Measurements from ENCODE around the gene XPNPEP1. TPM values are rescaled to one million over a fixed set of nuclear protein-coding genes. Genes with fewer than 3 reads are reported as not detected.
A peak's percentile ranks its signal among the peaks of the same experiment; 100 is the strongest.

Gene XPNPEP1
- total and polyA plus RNA-seq, 2 donors from 2014 or later: 34.4 to 62.4 TPM

DNA sequence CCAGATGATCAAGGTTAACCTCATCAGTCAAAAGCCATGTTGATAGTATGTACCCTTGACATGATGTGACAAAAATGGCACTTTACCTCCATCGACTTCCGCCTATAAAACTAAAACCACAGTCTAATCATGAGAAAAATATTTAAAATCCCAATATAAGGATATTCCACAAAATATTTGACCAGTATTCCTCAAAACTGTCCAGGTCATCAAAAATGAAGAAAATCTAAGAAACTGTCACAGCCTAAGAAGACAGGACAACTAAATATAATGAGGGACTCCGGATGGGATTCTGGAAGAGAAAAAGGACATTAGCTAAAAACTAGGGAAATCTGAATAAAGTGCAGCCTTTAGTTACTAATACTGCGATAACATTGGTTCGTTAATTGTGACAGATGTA, 67.6 kb downstream of the XPNPEP1 start:
- no peak overlapping the region for H3K27ac ChIP-seq (ENCODE audit: low read depth in 2 of 2, low read length in 2 of 2)
- H3K36me3 ChIP-seq (ENCODE audit: control insufficient read depth in 2 of 3, insufficient read depth in 3 of 3, low read length in 3 of 3): no peaks in the 10 kb centered on the region
- H3K9me3 ChIP-seq (ENCODE audit: control insufficient read depth in 2 of 3, insufficient read depth in 1 of 3, low read length in 3 of 3): no peaks in the 10 kb centered on the region
- H3K4me3 ChIP-seq (ENCODE audit: low read length in 3 of 3): no peak overlapping the region
- no peaks in the 10 kb centered on the region for H3K4me1 ChIP-seq (ENCODE audit: control insufficient read depth in 2 of 3, insufficient read depth in 2 of 3, low read depth in 1 of 3, low read length in 3 of 3)
- DNase-seq (no peak), FAIRE-seq (no peak)
- no peak overlapping the region for H3K9ac ChIP-seq (ENCODE audit: low read length in 3 of 3)
- intact Hi-C loops (cut with DNase I): no loop called here
- no peaks in the 10 kb centered on the region for H3K27me3 ChIP-seq (ENCODE audit: control insufficient read depth, insufficient read depth, low read length)
- TF ChIP-seq, protein P1, sequence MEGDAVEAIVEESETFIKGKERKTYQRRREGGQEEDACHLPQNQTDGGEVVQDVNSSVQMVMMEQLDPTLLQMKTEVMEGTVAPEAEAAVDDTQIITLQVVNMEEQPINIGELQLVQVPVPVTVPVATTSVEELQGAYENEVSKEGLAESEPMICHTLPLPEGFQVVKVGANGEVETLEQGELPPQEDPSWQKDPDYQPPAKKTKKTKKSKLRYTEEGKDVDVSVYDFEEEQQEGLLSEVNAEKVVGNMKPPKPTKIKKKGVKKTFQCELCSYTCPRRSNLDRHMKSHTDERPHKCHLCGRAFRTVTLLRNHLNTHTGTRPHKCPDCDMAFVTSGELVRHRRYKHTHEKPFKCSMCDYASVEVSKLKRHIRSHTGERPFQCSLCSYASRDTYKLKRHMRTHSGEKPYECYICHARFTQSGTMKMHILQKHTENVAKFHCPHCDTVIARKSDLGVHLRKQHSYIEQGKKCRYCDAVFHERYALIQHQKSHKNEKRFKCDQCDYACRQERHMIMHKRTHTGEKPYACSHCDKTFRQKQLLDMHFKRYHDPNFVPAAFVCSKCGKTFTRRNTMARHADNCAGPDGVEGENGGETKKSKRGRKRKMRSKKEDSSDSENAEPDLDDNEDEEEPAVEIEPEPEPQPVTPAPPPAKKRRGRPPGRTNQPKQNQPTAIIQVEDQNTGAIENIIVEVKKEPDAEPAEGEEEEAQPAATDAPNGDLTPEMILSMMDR (IDR thresholded peaks at IDR 0.05; ENCODE audit: borderline replicate concordance, extremely low read depth, insufficient read depth): no peak

DNA sequence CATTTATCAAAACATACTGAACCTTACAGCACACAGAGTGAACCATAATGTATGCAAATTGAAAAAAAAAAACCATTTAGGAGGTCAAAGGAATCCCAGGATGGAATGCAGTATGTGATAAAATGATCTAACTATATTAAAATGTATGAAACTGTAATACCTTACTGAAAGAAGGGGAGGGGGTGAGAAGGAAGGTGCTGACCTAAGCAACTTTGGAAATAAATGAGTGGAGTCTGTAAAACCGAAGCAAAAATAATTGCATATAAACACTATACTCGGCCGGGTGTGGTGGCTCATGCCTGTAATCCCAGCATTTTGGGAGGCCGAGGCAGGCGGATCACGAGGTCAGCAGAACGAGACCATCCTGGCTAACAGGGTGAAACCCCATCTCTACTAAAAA, 69.4 kb downstream of the XPNPEP1 start:
- TF ChIP-seq, protein P1 (IDR thresholded peaks at IDR 0.05; ENCODE audit: borderline replicate concordance, extremely low read depth, insufficient read depth): no peak
- no peaks in the 10 kb centered on the region for H3K36me3 ChIP-seq (ENCODE audit: control insufficient read depth in 2 of 3, insufficient read depth in 3 of 3, low read length in 3 of 3)
- no peak overlapping the region for H3K9ac ChIP-seq (ENCODE audit: low read length in 3 of 3)
- no peaks in the 10 kb centered on the region for H3K4me1 ChIP-seq (ENCODE audit: control insufficient read depth in 2 of 3, insufficient read depth in 2 of 3, low read depth in 1 of 3, low read length in 3 of 3)
- intact Hi-C loops (cut with DNase I): no loop called here
- no peak overlapping the region for H3K4me3 ChIP-seq (ENCODE audit: low read length in 3 of 3)
- FAIRE-seq (no peak), DNase-seq (no peak)
- H3K27ac ChIP-seq (ENCODE audit: low read depth in 2 of 2, low read length in 2 of 2): no peak overlapping the region
- H3K27me3 ChIP-seq (ENCODE audit: control insufficient read depth, insufficient read depth, low read length): no peaks in the 10 kb centered on the region
- no peaks in the 10 kb centered on the region for H3K9me3 ChIP-seq (ENCODE audit: control insufficient read depth in 2 of 3, insufficient read depth in 1 of 3, low read length in 3 of 3)

DNA sequence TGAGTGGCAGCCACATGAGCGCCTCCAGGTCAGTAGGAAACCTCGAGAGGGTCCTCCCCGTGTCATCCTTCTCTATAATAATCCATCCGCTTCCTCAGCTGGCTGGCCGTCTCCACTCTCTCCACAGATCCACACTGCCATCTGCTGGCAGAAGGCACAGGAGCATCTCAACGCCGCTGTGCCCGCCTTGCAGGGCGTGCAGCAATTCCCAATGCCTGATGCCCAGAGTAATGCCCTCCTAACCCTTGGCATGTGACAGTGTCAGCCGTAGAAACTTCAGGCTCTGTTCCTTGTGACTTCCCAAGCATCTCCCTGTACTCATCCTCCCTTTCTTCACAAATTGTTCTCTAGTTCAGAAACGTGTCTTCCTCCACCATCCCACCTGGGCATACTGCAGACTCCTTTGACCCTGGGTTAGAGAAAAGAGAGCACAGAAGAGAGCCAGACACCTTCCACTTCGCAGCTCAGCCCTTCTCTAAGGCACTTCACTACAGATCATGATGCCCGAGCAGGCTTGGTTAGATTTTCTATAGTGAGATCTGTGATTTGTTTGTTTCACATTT, 70.8 kb downstream of the XPNPEP1 start:
- no peaks in the 10 kb centered on the region for H3K27me3 ChIP-seq (ENCODE audit: control insufficient read depth, insufficient read depth, low read length)
- no peaks in the 10 kb centered on the region for H3K4me1 ChIP-seq (ENCODE audit: control insufficient read depth in 2 of 3, insufficient read depth in 2 of 3, low read depth in 1 of 3, low read length in 3 of 3)
- no peaks in the 10 kb centered on the region for H3K9me3 ChIP-seq (ENCODE audit: control insufficient read depth in 2 of 3, insufficient read depth in 1 of 3, low read length in 3 of 3)
- FAIRE-seq: no peak
- no peak overlapping the region for H3K4me3 ChIP-seq (ENCODE audit: low read length in 3 of 3)
- no peak overlapping the region for H3K27ac ChIP-seq (ENCODE audit: low read depth in 2 of 2, low read length in 2 of 2)
- TF ChIP-seq, protein P1 (IDR thresholded peaks at IDR 0.05; ENCODE audit: borderline replicate concordance, extremely low read depth, insufficient read depth): peak; percentile 87
- intact Hi-C loops (cut with DNase I): no loop called here
- H3K9ac ChIP-seq (ENCODE audit: low read length in 3 of 3): no peak overlapping the region
- no peaks in the 10 kb centered on the region for H3K36me3 ChIP-seq (ENCODE audit: control insufficient read depth in 2 of 3, insufficient read depth in 3 of 3, low read length in 3 of 3)
- DNase-seq: peak; percentile 77 to 92 (median 82)

All from kidney (tissue), 14 donors.